Activated naive CD8-positive, alpha-beta T cell treated with anti-CD3 and anti-CD28 coated beads, Interleukin-2, amount 10 ng/mL, durations not matched to agents 7 days and 5 days (primary cell): Measurements from ENCODE around the gene C16orf95. TPM values are rescaled to one million over a fixed set of nuclear protein-coding genes. Genes with fewer than 3 reads are reported as not detected.

ENCODE experiments used
- ATAC-seq: fragments of 150-1000 bp; cut with Tn5 transposase; one replicate; pipeline ENCODE4 v1.10.0; 2021; ENCODE audit warnings: low read depth, moderate library complexity
- POLR2A ChIA-PET: fragments of 350-600 bp; sonication (Branson Sonifier 250); formaldehyde crosslinking; loops from one replicate; lab custom pipeline; 2021; ENCODE audit warnings: antibody characterized with exemption; lab: Charles Lee
- DNase-seq: peaks from one replicate; pipeline ENCODE4 v3.0.0; 2021
- H3K27ac Mint-ChIP-seq: one replicate; pipeline ENCODE4 v1.8.0; 2022; ENCODE audit warnings: mild to moderate bottlenecking, mixed read lengths
- H3K27me3 Mint-ChIP-seq: one replicate; pipeline ENCODE4 v1.8.0; 2022; ENCODE audit warnings: mild to moderate bottlenecking, moderate library complexity, mixed read lengths
- H3K36me3 Mint-ChIP-seq: one replicate; pipeline ENCODE4 v1.8.0; 2021; ENCODE audit warnings: mild to moderate bottlenecking, mixed read lengths
- H3K4me1 Mint-ChIP-seq: one replicate; pipeline ENCODE4 v1.8.0; 2021; ENCODE audit warnings: mixed read lengths
- H3K4me3 Mint-ChIP-seq: one replicate; pipeline ENCODE4 v1.8.0; 2022; ENCODE audit warnings: mild to moderate bottlenecking, moderate library complexity, mixed read lengths
- H3K9me3 Mint-ChIP-seq: one replicate; pipeline ENCODE4 v1.8.0; 2021; ENCODE audit warnings: mixed read lengths
- total RNA-seq, 2 experiments: library from RNA; stranded (reverse); gene quantifications; one replicate each; pipeline ENCODE4 v1.2.3, GENCODE V29; 2021

C16orf95 gene
- total RNA-seq, 2 experiments from 2014 or later: 4.9 to 8.0 TPM

- Mint-ChIP-seq H3K4me1 (peaks cover 2% of the 10 kb centered on the region), H3K27me3 (no peaks in the 10 kb centered on the region), H3K4me3 (no peak overlapping the region), H3K27ac (no peak overlapping the region), H3K36me3 (peaks cover 9% of the 10 kb centered on the region), H3K9me3 (peaks cover 3% of the 10 kb centered on the region)
- POLR2A ChIA-PET: interaction anchor here (0.7 kb wide), 1 partner anchor 93 kb away, joined by 5 read pairs; no protein-coding TSS in a partner anchor
- DNase-seq (no peak), ATAC-seq (no peak)
Measured at GRCh38 chr16:87295661-87296531, 21.3 kb downstream of the C16orf95 start.

- ATAC-seq (no peak), DNase-seq (no peak)
- POLR2A ChIA-PET: no interaction called here
- Mint-ChIP-seq H3K9me3 (peaks cover 3% of the 10 kb centered on the region), H3K27ac (no peak overlapping the region), H3K4me3 (no peak overlapping the region), H3K27me3 (no peaks in the 10 kb centered on the region), H3K36me3 (peaks cover 9% of the 10 kb centered on the region), H3K4me1 (peaks cover 2% of the 10 kb centered on the region)
Measured at GRCh38 chr16:87295259-87295658, 21.9 kb downstream of the C16orf95 start.

- POLR2A ChIA-PET: no interaction called here
- DNase-seq: no peak
Measured at GRCh38 chr16:87293990-87294389, 23.2 kb downstream of the C16orf95 start.

GRCh38 chr16:87291944-87292343 lies 25.2 kb downstream of the C16orf95 start:
- Mint-ChIP-seq H3K4me3 (no peak overlapping the region), H3K27ac (no peak overlapping the region), H3K27me3 (no peaks in the 10 kb centered on the region), H3K36me3 (peaks cover 9% of the 10 kb centered on the region), H3K9me3 (peaks cover 3% of the 10 kb centered on the region), H3K4me1 (no peaks in the 10 kb centered on the region)
- POLR2A ChIA-PET: no interaction called here
- DNase-seq (no peak), ATAC-seq (no peak)

More at GRCh38 chr16:87293990-87294389, 23.2 kb downstream of the C16orf95 start:
- no peak overlapping the region for H3K4me3 Mint-ChIP-seq
- peaks cover 2% of the 10 kb centered on the region for H3K4me1 Mint-ChIP-seq
- ATAC-seq: no peak
- H3K36me3 Mint-ChIP-seq: peaks cover 9% of the 10 kb centered on the region
- H3K27me3 Mint-ChIP-seq: no peaks in the 10 kb centered on the region
- H3K27ac Mint-ChIP-seq: no peak overlapping the region
- H3K9me3 Mint-ChIP-seq: peaks cover 3% of the 10 kb centered on the region

- DNase-seq (no peak), ATAC-seq (no peak)
- Mint-ChIP-seq H3K36me3 (peaks cover 10% of the 10 kb centered on the region), H3K27me3 (no peaks in the 10 kb centered on the region), H3K9me3 (peaks cover 8% of the 10 kb centered on the region), H3K27ac (no peak overlapping the region), H3K4me3 (no peak overlapping the region), H3K4me1 (no peaks in the 10 kb centered on the region)
- POLR2A ChIA-PET: no interaction called here
Measured at GRCh38 chr16:87288753-87289362, 28.3 kb downstream of the C16orf95 start.

- no peaks in the 10 kb centered on the region for H3K27me3 Mint-ChIP-seq
- ATAC-seq (no peak), DNase-seq (no peak)
- H3K9me3 Mint-ChIP-seq: peaks cover 6% of the 10 kb centered on the region
- no peak overlapping the region for H3K4me3 Mint-ChIP-seq
- no peaks in the 10 kb centered on the region for H3K4me1 Mint-ChIP-seq
- POLR2A ChIA-PET: no interaction called here
- peaks cover 5% of the 10 kb centered on the region for H3K36me3 Mint-ChIP-seq
- no peak overlapping the region for H3K27ac Mint-ChIP-seq
Measured at GRCh38 chr16:87286839-87287626, 30.2 kb downstream of the C16orf95 start.

- ATAC-seq: no peak
Measured at GRCh38 chr16:87284183-87284582, 33.0 kb downstream of the C16orf95 start.

GRCh38 chr16:87279094-87279658 lies 38.0 kb downstream of the C16orf95 start:
- DNase-seq: no peak
- H3K27me3 Mint-ChIP-seq: peaks cover 8% of the 10 kb centered on the region
- POLR2A ChIA-PET: no interaction called here
- H3K4me3 Mint-ChIP-seq: no peak overlapping the region
- H3K36me3 Mint-ChIP-seq: no peaks in the 10 kb centered on the region
- peaks cover 8% of the 10 kb centered on the region for H3K4me1 Mint-ChIP-seq
- no peak overlapping the region for H3K27ac Mint-ChIP-seq
- ATAC-seq: no peak
- H3K9me3 Mint-ChIP-seq: no peaks in the 10 kb centered on the region

More at GRCh38 chr16:87284183-87284582, 33.0 kb downstream of the C16orf95 start:
- Mint-ChIP-seq H3K4me1 (no peaks in the 10 kb centered on the region), H3K27me3 (no peaks in the 10 kb centered on the region), H3K9me3 (peaks cover 5% of the 10 kb centered on the region), H3K27ac (no peak overlapping the region), H3K36me3 (peaks cover 5% of the 10 kb centered on the region), H3K4me3 (no peak overlapping the region)
- POLR2A ChIA-PET: no interaction called here
- no peak for DNase-seq

GRCh38 chr16:87278191-87279093 lies 38.8 kb downstream of the C16orf95 start:
- peak; percentile 67 for DNase-seq
- POLR2A ChIA-PET: no interaction called here
- Mint-ChIP-seq H3K4me3 (no peak overlapping the region), H3K27ac (no peak overlapping the region), H3K36me3 (no peaks in the 10 kb centered on the region), H3K27me3 (peaks cover 8% of the 10 kb centered on the region), H3K4me1 (peaks cover 8% of the 10 kb centered on the region), H3K9me3 (no peaks in the 10 kb centered on the region)
- peak; percentile 63 for ATAC-seq

- no peak overlapping the region for H3K27ac Mint-ChIP-seq
- peaks cover 8% of the 10 kb centered on the region for H3K27me3 Mint-ChIP-seq
- H3K9me3 Mint-ChIP-seq: no peaks in the 10 kb centered on the region
- no peak overlapping the region for H3K4me3 Mint-ChIP-seq
- no peaks in the 10 kb centered on the region for H3K36me3 Mint-ChIP-seq
- peaks cover 11% of the 10 kb centered on the region for H3K4me1 Mint-ChIP-seq
- ATAC-seq: no peak
- POLR2A ChIA-PET: no interaction called here
- no peak for DNase-seq
Measured at GRCh38 chr16:87276924-87277323, 40.3 kb downstream of the C16orf95 start.

GRCh38 chr16:87276091-87276701 lies 41.0 kb downstream of the C16orf95 start:
- ATAC-seq: no peak
- POLR2A ChIA-PET: no interaction called here
- H3K36me3 Mint-ChIP-seq: no peaks in the 10 kb centered on the region

GRCh38 chr16:87274794-87275193 lies 42.4 kb downstream of the C16orf95 start:
- Mint-ChIP-seq H3K27me3 (peaks cover 8% of the 10 kb centered on the region), H3K4me1 (peaks cover 11% of the 10 kb centered on the region), H3K4me3 (no peak overlapping the region), H3K27ac (no peak overlapping the region), H3K9me3 (no peaks in the 10 kb centered on the region), H3K36me3 (no peaks in the 10 kb centered on the region)
- no peak for DNase-seq
- ATAC-seq: no peak
- POLR2A ChIA-PET: no interaction called here

More at GRCh38 chr16:87276091-87276701, 41.0 kb downstream of the C16orf95 start:
- H3K9me3 Mint-ChIP-seq: no peaks in the 10 kb centered on the region
- H3K4me3 Mint-ChIP-seq: peak overlapping the region; percentile 19
- H3K4me1 Mint-ChIP-seq: peaks cover 11% of the 10 kb centered on the region
- H3K27me3 Mint-ChIP-seq: peaks cover 8% of the 10 kb centered on the region
- no peak overlapping the region for H3K27ac Mint-ChIP-seq
- DNase-seq: no peak
